ENCODE results near the gene LSM12.
A peak's percentile ranks its signal among the peaks of the same experiment; 100 is the strongest.
"Not testable (repeated sequence)": the region's sequence is repeated elsewhere in the genome, so short reads cannot be mapped to it uniquely, and the experiment has no call there.

Gene LSM12

GRCh38 chr17:44039829-44040635 lies 26.4 kb downstream of the LSM12 start:
- no peak for DNase-seq

- no peak for DNase-seq
Measured at GRCh38 chr17:44038604-44039011, 27.9 kb downstream of the LSM12 start.

- DNase-seq: no peak
Measured at GRCh38 chr17:44037471-44037870, 29.0 kb downstream of the LSM12 start.

- DNase-seq: not testable (repeated sequence)
Measured at GRCh38 chr17:44034688-44035087, 31.8 kb downstream of the LSM12 start.

GRCh38 chr17:44033861-44034408 lies 32.5 kb downstream of the LSM12 start:
- no peak for DNase-seq

GRCh38 chr17:44030482-44030881 lies 36.0 kb downstream of the LSM12 start:
- DNase-seq: no peak

- no peak for DNase-seq
Measured at GRCh38 chr17:44029736-44030135, 36.7 kb downstream of the LSM12 start.

- DNase-seq: no peak
Measured at GRCh38 chr17:44024853-44025252, 41.6 kb downstream of the LSM12 start.

- DNase-seq: no peak
Measured at GRCh38 chr17:44024271-44024663, 42.2 kb downstream of the LSM12 start.

- DNase-seq: no peak
Measured at GRCh38 chr17:44023545-44024270, 42.8 kb downstream of the LSM12 start.

- no peak for DNase-seq
Measured at GRCh38 chr17:44022246-44022645, 44.2 kb downstream of the LSM12 start.

- not testable (repeated sequence) for DNase-seq
Measured at GRCh38 chr17:44021227-44021626, 45.2 kb downstream of the LSM12 start.

- DNase-seq: peak; percentile 81
Measured at GRCh38 chr17:44014437-44015172, 51.9 kb downstream of the LSM12 start, which contains the start of gene TMEM101. TMEM101 (minus strand) TSS chr17:44014963; CDS start chr17:44014952, 11 bp downstream.

GRCh38 chr17:44014133-44014436 lies 52.4 kb downstream of the LSM12 start:
- no peak for DNase-seq

GRCh38 chr17:44012874-44013273 lies 53.6 kb downstream of the LSM12 start:
- no peak for DNase-seq

- no peak for DNase-seq
Measured at GRCh38 chr17:44012391-44012790, 54.1 kb downstream of the LSM12 start.

GRCh38 chr17:44011876-44012275 lies 54.6 kb downstream of the LSM12 start:
- DNase-seq: no peak

- no peak for DNase-seq
Measured at GRCh38 chr17:44010966-44011647, 55.4 kb downstream of the LSM12 start.

GRCh38 chr17:44008205-44008909 lies 58.1 kb downstream of the LSM12 start:
- no peak for DNase-seq

- no peak for DNase-seq
Measured at GRCh38 chr17:44007346-44008204, 58.9 kb downstream of the LSM12 start.
